ENCODE measurements around the gene CISD2.
A peak's percentile ranks its signal among the peaks of the same experiment; 100 is the strongest.
"Not testable (repeated sequence)": the region's sequence is repeated elsewhere in the genome, so short reads cannot be mapped to it uniquely, and the experiment has no call there.

CISD2 gene, protein sequence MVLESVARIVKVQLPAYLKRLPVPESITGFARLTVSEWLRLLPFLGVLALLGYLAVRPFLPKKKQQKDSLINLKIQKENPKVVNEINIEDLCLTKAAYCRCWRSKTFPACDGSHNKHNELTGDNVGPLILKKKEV

DNA sequence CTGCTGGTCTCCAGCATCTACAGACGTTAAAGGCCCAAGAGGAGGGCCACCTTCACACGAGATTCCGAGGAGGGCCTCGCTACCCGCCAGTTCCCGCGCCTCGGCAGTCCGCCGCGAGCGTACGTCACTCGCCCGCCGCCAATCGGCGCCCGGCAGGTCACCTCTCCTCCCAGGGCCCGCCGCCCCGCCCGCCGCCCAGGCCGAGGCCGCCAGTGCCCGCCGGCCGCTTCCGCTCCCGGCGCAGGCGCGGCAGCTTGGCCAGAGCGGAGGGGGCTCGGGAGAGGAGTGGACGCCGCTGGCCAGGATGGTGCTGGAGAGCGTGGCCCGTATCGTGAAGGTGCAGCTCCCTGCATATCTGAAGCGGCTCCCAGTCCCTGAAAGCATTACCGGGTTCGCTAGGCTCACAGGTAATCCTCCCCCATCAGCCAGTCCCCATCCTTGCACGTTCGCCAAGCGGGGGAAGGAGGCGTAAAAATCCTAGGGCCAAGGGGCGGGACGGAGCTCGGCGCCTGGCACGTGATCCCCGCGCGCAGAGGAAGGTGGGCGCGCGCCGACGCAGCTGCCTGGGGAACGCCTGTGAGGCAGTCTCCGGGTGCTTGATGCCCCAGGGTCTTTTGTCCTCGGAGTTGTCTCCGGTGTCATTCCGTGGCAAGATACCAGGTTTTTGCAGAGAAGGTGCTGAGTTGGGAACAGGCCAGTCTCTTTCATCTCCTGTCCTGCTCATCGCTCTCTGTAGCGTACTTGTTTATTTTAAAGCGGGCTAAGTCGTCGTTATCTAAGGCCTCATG is at the start of gene CISD2:
Gene CISD2, plus strand, starts transcription at position 212 of the 788 bp plus-strand sequence. Its CDS starts 93 bp downstream, at position 305.
- DNase-seq: peak; percentile 84 to 88

DNA sequence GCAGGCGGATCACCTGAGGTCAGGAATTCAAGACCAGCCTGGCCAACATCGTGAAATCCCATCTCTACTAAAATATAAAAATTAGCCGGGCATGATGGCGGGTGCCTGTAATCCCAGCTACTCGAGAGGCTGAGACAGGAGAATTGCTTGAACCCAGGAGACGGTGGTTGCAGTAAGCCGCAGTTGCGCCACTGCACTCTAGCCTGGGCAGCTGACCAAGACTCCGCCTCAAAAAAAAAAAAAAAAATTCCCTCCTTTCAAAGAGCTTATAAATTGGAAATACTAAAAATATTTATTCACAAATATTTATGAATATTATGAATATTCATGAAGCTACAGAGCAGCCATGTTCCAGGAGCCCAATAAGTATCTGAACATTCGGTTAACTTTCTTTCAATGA is 49.7 kb upstream of the CISD2 start:
- not testable (repeated sequence) for DNase-seq

DNA sequence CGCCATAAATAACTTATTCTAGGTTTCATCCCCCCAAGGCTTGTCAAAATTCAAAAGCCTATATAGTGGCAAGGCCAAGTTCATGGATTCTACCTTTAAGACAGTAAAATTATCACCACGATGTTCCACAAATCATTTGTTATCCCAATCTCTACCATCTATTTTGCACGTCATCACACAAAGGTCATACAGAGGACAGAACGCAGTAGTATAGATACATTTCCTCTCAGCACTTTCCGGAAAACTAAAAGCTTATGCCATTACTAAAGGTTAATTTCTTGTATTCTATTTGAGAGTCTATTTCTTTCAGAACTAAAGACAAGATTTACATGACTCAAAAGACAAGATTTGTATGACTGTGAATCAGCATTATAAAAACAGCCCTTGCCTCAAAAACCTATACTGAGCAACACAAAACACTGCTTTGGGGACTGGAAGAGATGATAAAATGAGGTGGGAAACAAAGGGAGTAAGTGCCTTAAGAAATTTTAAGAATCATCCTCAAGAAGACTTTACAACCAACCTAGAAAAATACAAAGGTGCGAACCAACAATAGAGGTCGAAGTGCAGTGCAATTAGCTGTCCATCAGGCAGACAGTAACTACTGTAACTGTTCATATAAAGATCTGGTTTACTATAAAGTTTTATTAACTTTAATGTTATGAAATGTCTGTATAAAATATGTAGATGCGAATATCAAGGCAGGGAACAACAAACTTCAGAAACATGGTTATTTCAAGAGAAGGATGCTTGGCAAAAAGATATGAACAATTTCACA is 49.0 kb upstream of the CISD2 start:
- no peak for DNase-seq

DNA sequence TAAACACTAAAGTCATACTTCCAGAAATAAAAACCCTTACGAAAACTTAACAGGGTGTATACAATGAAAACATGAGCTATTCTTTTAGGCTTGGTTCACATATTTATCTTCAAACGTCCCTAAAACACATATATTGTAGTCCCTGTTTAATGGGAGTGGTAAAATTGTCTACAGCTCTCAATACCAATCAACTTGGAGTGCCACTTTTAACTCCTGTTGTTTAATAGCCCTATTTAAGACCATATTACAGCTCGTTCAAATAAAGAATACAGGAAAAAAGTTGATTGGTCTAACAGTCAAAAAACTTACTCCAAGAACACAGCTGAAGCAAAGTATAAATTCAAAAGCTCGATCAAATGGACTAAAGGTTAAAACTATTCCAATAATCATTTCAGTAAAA is 45.3 kb upstream of the CISD2 start:
- DNase-seq: no peak

DNA sequence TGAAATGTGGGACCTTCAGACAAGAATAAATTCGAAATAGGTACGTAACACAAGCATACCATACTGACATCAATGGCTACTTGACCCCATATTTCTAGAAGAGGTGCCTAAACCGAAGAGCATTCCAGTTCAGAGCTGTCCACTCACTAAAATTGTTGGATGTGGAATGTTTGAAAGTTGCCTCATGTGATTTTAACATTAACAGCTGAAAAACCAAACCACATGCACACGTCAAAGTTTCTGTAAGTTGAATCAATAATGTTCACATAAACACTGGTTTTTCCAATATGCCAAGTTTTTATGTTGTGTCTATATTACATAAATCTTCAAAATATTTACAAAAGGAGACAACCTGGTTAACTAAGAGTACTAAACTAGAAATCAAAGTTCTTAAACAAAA is 44.9 kb upstream of the CISD2 start:
- DNase-seq: no peak

DNA sequence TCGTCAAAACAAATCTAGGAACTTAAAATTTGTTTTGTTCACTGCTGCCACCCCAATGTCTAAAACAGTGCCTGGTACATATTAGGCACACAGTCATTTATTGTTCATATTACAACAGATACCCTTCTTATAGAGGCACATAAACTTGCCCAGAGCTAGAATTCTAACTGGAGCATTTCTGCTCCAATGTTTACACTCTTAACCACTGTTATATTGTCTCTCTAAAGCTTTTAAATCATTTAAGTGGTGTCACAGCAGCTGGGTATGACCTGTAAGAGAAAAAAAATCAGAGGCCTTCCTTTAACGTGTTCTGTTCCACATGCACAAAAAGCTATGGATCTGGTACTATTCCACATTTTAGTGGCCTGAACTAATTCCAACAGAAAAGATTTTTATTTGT is 44.4 kb upstream of the CISD2 start:
- no peak for DNase-seq

DNA sequence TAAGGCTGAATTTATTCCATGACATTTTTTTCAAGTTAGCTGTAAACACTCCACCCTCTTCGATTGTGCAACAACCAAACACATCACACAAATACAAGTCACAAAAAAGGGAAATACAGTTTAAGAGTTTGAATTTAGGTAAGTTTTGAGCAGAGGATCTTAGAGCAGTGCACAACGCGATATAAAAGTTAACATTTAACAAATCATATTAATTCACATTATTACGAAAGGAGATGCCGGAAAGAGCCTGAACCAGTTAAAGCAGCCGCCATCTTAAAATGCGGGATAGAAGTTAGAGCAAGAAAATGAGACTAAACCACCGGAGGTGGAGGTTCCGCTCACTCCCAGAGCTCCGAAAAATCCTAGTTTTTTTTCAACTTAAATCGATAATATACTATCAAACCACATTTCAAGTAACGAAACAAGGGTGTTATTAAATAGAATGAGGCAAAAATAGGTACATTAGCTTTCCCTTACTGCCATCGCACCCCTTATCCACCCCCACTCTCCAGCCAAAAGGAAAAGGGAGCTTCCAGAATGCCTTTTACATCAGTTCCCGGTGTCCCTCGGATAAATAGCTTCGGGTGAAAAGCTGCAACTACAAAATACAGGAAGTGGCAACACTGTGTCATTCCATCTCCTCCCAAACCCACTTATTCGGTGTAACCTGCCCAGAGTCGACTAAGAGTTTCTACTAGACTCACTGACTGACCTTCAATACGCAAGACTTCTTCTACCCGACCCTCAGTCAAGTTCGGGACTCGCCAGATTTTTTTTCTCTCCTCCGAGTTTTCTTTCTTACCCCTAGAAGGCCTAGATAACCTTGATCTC is 43.3 kb upstream of the CISD2 start:
- DNase-seq: no peak

DNA sequence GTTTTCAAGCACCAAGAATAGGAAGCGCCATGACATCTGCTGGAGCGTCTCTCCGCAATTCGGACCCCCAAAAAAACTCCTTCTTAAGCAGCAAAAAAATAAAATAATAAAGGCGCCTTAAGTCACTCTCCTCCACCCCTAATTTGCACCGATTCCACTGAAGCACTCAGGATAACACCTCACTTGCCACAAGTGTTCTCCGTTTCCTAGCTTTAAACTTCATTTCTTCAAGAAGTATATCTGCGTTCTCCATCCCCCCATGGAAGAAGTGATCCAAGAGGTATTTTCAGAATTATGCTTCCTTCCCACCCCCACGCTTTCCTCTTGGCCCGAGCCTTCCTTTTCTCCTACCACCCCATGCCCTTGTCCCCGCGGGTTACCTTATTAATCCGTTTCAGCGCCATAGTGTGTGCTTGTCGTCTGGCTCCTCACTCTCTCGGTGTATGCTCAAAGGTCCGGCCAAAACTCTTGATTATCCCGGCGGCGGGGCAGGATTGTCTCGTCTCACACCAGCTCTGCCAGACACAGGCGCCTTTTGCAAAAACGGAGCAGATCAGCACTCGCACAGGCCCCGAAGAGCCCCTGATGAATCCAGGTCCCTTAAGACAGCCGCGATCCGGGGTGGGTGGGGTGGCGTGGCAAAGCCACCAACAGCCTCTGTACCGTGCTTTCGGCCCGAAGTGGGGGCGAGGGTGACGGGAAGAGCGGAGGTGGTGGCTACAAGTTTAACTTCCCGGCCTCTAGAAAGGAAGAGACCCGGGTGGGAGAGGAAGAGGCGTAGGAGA is 42.5 kb upstream of the CISD2 start:
- DNase-seq: no peak

DNA sequence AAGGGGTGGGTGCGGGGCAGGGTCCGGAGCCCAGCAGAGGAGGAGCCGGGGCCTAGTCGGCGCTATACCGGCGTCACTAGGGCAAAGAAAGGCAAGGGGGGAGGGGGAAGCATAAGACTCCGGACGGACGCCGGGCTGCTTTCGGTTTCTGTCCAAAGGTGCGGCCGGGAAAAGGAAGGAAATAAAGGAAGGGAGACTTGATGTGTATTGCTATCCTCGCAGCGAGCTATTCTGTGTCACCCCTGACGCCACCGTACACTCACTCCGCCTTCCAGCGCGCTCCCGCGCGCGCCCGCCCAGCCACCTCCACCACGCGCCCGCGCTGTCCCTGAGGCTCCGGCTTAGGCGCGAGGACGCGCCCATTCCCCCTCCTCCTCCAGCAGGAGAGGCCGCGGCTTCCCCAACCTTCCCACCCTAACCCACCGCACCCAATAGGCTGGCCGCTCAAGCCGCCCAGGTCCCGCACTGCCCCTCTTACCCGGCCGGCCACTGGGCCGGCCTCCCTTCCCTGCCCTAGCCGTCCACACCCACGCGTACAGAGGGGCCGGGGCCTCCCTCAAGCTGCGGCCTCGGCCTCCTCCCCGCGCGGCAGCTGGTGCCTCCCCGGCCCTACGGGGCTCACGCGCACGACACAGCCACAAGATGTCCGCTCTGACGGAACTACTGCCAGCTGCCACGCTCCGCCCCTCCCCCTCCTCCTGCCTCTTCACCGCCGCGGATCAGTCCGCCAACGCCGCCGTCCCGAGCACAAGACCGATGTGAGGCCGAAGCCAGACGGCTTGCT is 41.7 kb upstream of the CISD2 start, which contains the start of gene UBE2D3:
Gene UBE2D3, minus strand, starts transcription at position 662 of the 784 bp plus-strand sequence. CDS start 1,043 bp downstream, outside the sequence.
- DNase-seq: peak; percentile 85 to 89

DNA sequence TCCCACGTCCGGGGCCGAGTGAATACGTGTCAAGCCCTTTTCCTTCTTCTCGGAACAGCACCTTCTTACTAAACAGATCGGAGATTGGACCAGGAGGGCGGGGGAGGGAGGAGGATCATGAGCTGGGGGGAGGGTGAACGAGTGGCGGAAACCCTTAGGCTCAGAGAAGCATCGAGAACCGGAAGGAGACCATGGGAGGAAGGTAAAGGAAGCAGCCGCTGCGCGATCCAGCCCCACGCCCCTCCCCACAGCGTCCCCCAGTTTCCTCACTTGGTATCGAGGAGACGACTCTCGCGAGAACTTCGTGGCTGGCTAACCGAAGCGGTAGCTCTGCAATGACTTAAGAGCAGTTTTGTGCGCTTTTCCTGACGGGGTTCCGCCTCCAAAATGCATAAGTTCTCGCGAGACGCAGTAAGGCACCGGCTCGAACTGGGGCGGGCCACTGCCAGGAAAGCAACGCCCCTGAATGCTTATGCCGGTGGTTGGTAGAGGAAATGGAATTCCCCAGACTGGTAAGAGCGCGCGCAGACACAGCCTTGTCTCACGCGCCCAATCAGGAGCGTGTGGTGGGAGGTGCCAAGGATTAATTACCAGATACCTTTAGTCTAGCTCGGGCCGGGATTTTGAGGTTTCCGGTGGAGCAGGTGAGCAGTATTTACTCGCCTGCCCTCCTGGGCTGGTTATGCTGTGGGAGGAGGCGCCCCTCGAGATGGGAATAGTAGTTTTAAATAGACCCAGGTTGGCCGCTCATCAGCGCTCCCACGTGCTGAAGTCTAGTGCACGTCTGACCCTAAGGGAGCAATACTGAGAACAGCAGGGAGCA is 40.9 kb upstream of the CISD2 start:
- DNase-seq: peak; percentile 98

DNA sequence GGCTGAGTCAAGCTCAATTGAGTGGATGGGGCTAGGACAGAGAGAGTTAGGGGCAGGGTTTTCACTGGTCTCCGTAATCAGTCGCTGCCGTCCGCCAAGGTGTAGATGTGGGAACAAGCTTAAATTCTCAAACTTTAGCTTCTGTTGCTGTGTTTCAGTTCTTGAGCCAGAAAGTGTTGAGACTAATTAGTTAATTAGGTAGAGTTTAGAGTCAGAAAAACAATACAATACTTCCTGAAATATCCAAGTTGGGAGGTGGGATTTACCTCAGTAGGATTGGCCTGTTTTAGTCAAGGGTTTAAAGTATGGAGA is 40.3 kb upstream of the CISD2 start:
- no peak for DNase-seq

DNA sequence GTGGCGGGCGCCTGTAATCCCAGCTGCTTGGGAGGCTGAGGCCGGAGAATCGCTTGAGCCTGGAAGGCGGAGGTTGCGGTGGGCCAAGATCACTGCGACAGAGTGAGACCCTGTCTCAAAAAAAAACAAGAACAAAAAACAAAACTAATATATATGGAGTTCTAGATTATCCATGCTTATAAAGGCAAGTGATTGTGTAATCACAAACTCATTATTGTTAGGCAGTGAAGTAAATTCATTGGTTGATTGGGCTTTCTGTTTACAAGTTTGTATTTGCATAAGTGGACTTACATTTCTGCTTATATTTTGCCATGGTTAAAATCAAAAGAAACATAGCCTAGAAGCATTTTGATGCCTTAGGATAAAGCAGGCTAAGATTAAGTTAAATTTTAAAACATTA is 39.0 kb upstream of the CISD2 start:
- no peak for DNase-seq

DNA sequence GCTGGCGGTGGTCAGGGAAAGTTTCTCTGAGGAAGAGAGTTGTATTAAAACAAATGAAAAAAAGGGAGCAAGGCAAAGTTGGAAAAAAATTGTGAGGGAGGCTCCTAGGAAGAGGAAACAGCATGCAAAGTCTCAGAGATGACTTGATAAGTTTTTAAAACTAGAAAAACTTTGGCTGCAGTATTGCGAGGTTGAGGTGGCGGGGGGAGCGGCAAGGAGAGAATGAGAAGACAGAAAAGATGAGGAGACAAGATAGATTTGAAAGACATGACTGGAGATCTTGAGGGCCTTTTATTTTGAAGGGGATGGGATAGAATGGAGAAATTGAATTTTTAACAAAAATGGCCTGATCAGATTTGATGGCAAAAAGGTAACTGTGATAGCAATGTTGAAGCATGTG is 36.7 kb upstream of the CISD2 start:
- no peak for DNase-seq

DNA sequence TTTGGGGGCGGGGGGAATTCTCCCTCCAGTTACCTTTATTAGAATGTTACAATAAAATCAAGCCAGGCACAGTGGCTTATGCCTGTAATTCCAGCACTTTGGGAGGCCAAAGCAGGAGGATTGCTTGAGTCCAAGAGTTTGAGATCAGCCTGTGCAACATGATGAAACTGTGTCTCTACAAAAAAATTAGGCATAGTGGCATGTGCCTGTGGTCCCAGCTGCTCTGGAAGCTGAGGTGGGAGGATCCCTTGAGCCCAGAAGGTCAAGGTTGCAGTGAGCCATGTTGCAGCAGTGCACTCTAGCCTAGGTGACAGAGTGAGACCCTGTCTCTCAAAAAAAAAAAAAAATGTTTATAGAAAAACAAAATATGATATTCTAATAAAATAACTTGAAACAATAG is 36.1 kb upstream of the CISD2 start:
- DNase-seq: no peak

DNA sequence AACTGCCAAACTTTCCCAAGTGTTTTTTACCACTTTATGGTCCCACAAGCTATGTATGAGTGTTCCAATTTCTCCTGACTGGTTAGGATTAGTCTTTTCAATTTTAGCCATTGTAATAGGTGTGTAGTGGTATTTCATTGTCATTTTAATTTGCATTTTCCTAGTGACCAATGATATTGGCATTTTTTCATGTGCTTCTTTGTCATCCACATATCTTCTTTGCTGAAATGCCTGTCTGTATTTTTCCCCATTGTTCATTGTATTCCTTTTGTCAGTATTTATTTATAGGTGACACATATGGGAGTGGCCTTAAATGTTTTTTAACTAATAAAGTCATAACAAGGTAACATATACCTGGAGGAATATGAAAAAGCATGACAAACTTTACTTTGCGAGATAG is 32.2 kb upstream of the CISD2 start:
- DNase-seq: no peak

DNA sequence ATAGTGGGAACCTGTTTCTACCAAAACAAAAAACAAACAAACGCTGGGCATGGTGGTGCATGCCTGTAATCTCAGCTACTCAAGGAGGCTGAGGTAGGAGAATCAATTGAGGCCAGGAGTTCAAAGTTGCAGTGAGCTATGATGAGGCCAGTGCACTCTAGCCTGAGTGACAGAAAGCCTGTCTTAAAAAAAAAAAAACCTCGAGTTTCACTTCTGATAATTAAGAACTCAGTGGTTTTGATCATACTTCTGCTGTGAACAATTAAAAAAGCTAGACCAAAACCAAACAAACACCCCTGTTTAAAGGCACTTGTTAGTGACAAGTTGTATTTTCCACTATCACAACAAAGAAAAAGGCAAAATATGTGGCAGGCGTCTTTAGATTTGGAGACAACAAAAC is 26.4 kb upstream of the CISD2 start:
- DNase-seq: no peak

DNA sequence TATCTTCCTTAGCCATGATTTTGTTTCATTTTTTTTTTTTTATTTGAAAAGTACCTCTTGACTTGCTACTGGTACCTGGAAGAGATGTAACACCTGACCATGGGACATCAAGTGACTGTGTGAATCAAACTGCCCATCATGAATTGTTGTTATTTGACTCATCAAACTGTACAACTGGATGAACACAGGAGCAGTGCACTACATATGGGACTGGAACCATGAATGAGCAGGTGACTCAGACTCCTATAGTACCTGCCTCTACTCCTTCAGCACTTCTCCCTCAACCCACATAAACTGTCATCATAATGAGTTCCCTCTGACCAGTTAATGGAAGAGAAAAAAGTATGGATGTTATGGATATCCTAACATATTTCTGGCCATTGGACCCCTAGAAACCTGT is 25.5 kb upstream of the CISD2 start:
- no peak for DNase-seq

DNA sequence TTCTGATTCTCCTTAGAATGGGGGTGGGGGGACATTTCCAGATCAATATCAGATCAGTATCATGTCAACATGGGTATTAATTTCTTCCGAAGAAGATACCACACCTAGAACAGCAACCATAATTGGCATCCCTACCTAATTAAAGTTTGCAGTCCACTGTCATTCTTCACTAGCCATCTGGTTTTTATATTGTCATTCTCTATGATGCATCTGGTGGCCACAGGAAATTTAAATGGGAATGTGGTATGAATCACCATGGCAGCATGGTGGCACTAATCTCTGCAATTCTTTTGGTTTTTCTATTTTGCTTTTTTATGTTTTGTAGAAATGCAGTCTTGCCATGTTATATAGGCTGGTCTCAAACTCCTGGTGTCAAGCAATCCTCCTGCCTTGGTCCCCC is 24.9 kb upstream of the CISD2 start:
- no peak for DNase-seq

DNA sequence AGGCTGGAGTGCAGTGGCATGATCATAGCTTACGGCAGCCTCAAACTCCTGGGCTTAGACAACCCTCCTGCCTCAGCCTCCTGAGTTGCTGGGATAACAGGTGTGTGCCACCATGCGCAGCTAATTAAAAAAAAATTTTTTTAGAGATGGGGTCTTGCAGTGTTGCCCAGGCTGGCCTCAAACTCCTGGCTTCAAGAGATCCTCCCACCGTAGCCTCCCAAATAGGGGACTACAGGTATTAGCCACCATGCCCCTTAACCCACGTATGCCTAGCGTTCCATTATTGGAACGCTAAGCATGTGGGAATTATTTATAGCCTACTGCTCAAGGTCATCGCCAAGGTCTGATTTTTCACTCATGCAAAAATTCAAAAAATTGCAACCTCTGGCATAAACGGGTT is 21.1 kb upstream of the CISD2 start:
- no peak for DNase-seq

DNA sequence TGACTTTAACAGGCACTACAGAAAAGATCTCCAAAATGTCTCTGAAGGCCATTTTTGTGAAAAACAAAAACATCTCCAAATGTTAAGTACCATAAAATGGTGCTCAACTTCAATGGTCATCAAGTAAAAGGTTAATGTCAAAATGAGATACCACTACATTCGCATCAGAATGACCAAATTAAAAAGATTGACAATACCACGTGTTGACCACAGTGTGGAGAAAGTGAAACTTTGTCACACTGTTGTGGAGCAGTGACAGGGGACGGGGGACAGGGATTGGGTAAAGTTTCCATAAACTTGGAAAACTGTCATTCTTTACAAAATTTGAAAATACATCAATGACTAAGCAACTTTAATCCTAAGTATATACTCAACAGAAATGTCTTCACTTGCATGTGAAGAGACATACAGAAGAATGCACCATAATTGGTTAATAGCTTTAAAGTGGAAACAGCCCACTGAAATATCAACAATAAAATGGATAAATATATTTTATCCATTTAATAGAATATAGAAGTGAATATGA is 19.1 kb upstream of the CISD2 start:
- no peak for DNase-seq

Data from NCI-H1930 (cell line).